ENCODE data around the gene ITLN2.
"Not testable (repeated sequence)": the region's sequence is repeated elsewhere in the genome, so short reads cannot be mapped to it uniquely, and the experiment has no call there.

The ITLN2 gene

GRCh38 chr1:160910170-160910750 is 44.3 kb downstream of the ITLN2 start:
- in situ Hi-C loops (cut with HindIII; ENCODE audit: low sequenced_read_pairs), result no loop called here

GRCh38 chr1:160907976-160908375 is 46.6 kb downstream of the ITLN2 start:
- in situ Hi-C loops (cut with HindIII; ENCODE audit: low sequenced_read_pairs), result no loop called here

DNA sequence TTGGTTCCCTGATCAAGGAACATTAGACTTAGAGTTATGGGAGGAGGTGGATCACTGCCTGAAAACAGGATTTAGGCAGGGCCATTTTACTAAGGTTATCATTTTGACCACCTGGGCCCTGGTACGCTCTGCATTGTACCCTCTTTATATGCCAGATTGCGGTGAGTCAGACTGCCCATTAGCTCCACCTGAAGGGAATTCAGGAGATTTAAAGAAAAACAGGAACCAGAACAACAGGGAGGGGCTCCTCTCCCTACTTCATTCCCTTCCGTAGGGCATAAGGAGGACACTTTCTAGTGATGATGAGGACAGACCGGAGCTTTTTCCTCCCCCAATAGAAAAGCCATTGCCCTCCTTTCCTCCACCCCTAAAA is 49.0 kb downstream of the ITLN2 start:
- in situ Hi-C loops (cut with HindIII; ENCODE audit: low sequenced_read_pairs), result no loop called here

DNA sequence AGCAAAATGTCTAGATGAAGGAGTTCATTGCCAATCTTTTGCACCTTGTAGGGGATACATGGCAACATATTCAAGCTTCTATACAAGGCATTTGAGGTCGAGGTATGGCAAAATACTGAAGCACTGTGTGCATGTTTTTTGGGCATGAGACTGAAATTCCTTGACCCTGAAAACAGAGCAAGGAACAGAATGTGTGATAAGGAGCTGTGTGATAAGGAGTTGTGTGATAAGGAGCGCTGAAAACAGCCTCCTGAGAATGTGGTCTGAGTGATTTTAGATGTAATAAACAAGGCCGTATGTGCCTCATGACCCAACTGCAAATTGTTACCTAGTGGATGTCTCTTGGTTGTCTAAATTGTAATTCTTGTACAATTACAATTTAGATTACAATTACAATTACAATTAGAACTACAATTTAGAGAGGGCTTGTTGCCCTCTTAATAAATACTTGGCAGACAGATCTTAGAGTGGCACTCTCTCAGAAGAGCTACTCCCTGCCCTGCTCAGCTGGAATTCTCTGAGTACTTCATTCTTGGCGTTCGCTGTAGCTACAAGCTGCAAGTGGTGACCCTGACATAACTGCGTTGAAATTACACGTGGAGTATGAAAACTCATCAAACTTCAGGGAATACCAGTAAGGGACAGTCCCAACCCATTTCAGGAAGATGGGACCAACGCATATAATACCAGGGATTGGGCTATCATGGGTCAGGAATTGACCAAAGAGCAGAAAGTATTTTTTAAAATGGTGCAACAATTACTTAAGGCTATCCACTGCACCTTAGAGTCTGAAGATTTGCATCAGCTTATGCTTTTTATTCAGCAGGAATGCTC is 49.6 kb downstream of the ITLN2 start:
- in situ Hi-C loops (cut with HindIII; ENCODE audit: low sequenced_read_pairs), result no loop called here

DNA sequence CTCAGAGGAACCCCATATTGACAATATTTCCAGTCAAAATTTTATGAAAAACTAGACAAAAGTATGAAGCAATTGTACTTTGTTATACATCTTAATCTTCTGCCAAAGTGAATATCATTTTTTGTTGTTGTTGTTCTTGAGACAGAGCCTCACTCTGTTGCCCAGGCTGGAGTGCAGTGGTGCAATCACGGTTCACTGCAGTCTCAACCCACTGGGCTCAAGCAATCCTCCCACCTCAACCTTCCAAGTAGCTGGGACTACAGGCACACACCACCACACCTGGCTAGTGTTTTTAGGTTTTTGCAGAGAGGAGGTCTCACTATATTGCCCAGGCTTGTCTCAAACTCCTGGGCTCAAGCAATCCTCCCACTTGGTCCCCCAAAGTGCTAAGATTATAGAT is 52.4 kb downstream of the ITLN2 start:
- in situ Hi-C loops (cut with HindIII; ENCODE audit: low sequenced_read_pairs), result not testable (repeated sequence)

GRCh38 chr1:160901768-160902167 is 52.8 kb downstream of the ITLN2 start:
- in situ Hi-C loops (cut with HindIII; ENCODE audit: low sequenced_read_pairs), result no loop called here

DNA sequence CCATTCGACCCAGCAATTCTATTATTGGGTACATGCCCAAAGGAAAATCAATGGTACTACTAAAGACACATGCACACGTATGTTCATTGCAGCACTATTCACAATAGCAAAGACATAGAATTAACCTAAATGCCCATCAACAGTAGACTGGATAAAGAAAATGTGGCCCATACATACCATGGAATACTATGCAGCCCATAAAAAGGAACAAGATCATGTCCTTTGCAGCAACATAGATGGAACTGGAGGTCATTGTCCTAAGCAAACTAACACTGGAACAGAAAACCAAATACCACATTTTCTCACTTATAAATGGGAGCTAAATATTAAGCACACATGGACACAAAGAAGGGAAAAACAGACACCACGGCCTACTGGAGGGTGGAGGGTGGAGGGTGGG is 53.9 kb downstream of the ITLN2 start:
- in situ Hi-C loops (cut with HindIII; ENCODE audit: low sequenced_read_pairs), result not testable (repeated sequence)
